Measurements from ENCODE around the gene VN1R5.

GRCh38 chr1:247297263-247298123, 41.6 kb downstream of the VN1R5 start:
- no peak for TF ChIP-seq CTCF (conservative IDR thresholded peaks at IDR 0.05 in 1 of 2, IDR thresholded peaks at IDR 0.05 in 1 of 2; ENCODE audit: extremely low read depth in 1 of 2, insufficient read depth in 1 of 2, low read depth in 1 of 2, low read length in 2 of 2)
- no peak for TF ChIP-seq EZH2 (IDR thresholded peaks at IDR 0.05; ENCODE audit: borderline replicate concordance, low read length)

Measured in mammary epithelial cell (primary cell).